ENCODE data around the gene LIAS. TPM values are rescaled to one million over a fixed set of nuclear protein-coding genes. Genes with fewer than 3 reads are reported as not detected.
"Not testable (repeated sequence)": the region's sequence is repeated elsewhere in the genome, so short reads cannot be mapped to it uniquely, and the experiment has no call there.

Gene LIAS
- total and polyA plus RNA-seq, 5 experiments from 2014 or later, result 14.6 to 28.0 (median 20.7) TPM

DNA sequence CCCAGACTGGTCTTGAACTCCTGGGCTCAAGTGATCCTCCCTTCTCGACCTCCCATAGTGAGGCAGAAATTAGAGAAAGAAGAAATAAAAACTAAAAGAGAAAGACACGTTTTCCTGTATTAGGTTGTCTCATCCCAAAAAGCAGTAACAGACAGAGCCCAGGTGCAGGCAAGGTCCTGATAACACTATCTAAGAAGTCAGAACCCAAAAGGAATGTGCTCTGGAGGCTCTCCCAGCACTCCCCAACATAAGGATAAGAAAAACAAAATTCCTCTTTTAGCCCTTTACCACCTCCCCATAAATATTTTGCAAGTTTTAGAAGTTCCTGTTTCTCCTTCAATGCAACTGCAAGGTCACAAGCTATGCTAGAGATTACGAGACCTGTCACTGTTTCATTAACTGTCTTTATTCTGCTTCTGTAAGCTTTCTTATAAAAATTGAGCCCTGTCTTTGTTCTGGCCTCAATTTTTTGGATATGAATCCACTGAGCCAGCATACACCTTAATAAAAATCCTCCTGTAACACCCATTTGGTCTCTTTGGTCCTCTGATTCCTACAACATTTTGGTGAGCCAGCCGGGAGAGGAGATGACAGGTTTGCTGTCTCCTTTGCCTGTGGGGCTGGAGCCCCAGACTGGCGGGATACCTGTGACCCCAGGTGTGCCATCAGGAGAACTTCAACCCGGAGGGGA, 25.9 kb downstream of the LIAS start:
- no peak overlapping the region for H3K27ac Mint-ChIP-seq
- peaks cover 0 to 4% (median 0%) of the 10 kb centered on the region in 3 donors for H3K36me3 Mint-ChIP-seq
- ATAC-seq (no peak), DNase-seq (no peak)
- no peak overlapping the region for H3K4me3 Mint-ChIP-seq
- H3K9me3 Mint-ChIP-seq, result peaks cover 0 to 4% (median 0%) of the 10 kb centered on the region in 9 donors
- H3K27me3 Mint-ChIP-seq, result no peaks in the 10 kb centered on the region
- H3K4me1 Mint-ChIP-seq, result no peaks in the 10 kb centered on the region
- POLR2A ChIA-PET, result no interaction called here

DNA sequence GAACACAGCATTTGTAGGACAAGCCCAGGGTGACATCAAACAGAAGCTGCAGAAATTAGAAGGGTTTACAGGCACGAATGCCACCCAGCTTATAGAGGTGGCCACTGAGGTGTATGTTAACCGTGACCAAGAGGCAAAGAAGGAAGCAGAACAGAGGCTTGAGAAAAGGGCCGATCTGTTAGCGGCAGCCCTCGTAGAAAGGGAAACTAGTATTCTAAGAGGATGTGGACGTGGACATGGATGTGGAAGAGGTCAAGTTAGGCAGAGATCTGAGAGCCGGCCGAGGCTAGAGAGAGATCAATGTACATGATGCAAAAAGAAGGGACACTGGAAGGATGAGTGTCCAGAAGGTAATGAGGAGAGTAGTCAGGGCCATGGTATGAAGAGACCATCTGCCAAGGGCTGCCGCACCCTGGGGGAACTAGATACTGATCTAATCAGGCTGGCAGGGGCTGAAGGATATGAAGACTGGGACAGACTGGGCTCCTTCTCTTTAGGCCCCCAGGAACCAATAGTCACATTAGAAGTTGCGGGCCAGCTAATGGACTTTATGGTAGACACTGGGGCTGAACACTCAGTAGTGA, 27.5 kb downstream of the LIAS start:
- H3K27ac Mint-ChIP-seq, result no peak overlapping the region
- H3K9me3 Mint-ChIP-seq, result peaks cover 0 to 4% (median 0%) of the 10 kb centered on the region in 9 donors
- POLR2A ChIA-PET, result no interaction called here
- H3K36me3 Mint-ChIP-seq, result peaks cover 0 to 4% (median 0%) of the 10 kb centered on the region in 3 donors
- no peak overlapping the region for H3K4me3 Mint-ChIP-seq
- no peaks in the 10 kb centered on the region for H3K4me1 Mint-ChIP-seq
- no peak for DNase-seq
- H3K27me3 Mint-ChIP-seq, result no peaks in the 10 kb centered on the region
- no peak for ATAC-seq

DNA sequence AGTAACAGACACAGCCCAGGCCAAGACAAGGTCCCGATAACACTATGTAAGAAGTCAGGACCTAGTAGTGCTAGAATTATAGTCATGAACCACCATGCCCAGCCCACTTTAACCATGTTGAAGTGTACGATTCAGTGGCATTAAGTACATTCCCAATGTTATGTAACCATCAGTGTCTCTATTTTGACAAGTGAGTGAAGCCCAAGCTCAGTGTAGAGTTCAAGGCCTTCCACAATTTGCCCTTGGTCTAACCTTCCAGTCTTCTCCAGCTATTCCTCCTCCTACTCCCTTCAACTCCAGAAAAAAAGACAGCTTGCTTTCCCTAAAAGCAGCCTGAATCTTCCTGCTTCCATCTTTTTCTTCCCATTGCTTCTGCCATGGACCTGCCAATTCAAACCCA, 31.5 kb downstream of the LIAS start:
- ATAC-seq, result no peak
- no peak overlapping the region for H3K4me3 Mint-ChIP-seq
- H3K9me3 Mint-ChIP-seq, result no peaks in the 10 kb centered on the region
- no peaks in the 10 kb centered on the region for H3K27me3 Mint-ChIP-seq
- DNase-seq, result no peak
- POLR2A ChIA-PET, result no interaction called here
- H3K4me1 Mint-ChIP-seq, result no peaks in the 10 kb centered on the region
- no peaks in the 10 kb centered on the region for H3K36me3 Mint-ChIP-seq
- no peak overlapping the region for H3K27ac Mint-ChIP-seq

DNA sequence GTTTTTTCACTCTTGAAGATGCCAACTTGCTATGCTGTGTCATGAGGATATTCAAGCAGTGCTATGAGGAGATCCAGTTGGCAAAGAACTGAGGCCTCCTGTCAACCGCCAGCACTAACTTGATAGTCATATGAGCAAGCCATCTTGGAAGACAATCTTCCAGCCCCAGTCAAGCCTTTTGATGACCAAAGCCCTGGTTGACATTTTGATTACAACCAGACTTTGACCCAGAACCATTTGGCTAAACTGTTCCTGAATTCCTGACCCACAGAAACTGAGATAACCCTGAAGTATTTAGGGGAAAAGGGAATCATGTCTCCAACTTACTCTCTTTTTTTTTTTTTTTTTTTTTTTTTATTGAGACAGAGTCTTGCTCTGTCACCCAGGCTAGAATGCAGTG, 35.5 kb downstream of the LIAS start:
- no peak for ATAC-seq
- Mint-ChIP-seq H3K4me1 (no peaks in the 10 kb centered on the region), H3K4me3 (no peak overlapping the region), H3K27me3 (no peaks in the 10 kb centered on the region), H3K36me3 (peaks cover 0 to 8% (median 3%) of the 10 kb centered on the region in 3 donors), H3K27ac (no peak overlapping the region), H3K9me3 (no peaks in the 10 kb centered on the region)
- POLR2A ChIA-PET, result no interaction called here
- no peak for DNase-seq

DNA sequence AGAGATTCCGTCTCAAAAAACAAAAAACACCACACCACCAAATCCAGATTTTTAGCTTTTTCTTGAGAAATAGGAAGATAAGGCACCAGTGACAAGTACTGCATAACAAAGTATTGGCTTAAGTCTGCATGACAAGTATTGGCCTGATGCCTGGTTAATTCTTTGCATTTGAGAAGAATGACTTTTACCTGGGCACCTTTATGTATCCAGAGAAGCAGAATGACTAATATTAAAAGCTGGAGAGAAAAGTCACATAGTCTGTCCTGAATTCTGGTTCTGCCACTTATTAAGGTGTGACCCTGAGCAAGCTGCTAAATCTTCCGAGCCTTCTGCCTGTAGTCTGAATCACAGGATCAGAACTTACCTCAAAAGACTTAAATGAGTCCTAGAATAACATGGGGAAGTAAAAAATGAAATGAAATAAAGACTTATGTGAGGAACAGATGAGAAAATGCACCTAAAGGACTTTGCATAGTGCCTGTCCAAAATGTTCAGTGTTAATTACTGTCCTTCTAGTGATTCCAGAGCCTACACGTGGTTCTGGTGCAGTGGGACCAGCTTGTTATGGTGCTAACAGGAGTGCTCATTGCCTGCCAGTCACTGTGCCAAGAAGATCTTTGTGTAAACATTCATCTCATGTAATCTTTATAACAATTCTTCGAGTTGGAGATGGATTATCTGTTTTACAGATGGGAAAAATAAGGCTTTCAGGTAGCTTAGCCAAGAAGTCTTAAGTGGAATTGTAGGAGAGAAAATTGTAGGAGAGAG, 36.8 kb downstream of the LIAS start:
- H3K27ac Mint-ChIP-seq, result no peak overlapping the region
- H3K4me1 Mint-ChIP-seq, result no peaks in the 10 kb centered on the region
- POLR2A ChIA-PET, result interaction anchor here (0.7 kb wide), 2 partner anchors 35 to 517 kb away, joined by 5 to 6 read pairs; no protein-coding TSS in a partner anchor
- DNase-seq (no peak), ATAC-seq (no peak)
- peaks cover 0 to 19% (median 6%) of the 10 kb centered on the region in 3 donors for H3K36me3 Mint-ChIP-seq
- H3K9me3 Mint-ChIP-seq, result no peaks in the 10 kb centered on the region
- H3K27me3 Mint-ChIP-seq, result no peaks in the 10 kb centered on the region
- H3K4me3 Mint-ChIP-seq, result no peak overlapping the region

DNA sequence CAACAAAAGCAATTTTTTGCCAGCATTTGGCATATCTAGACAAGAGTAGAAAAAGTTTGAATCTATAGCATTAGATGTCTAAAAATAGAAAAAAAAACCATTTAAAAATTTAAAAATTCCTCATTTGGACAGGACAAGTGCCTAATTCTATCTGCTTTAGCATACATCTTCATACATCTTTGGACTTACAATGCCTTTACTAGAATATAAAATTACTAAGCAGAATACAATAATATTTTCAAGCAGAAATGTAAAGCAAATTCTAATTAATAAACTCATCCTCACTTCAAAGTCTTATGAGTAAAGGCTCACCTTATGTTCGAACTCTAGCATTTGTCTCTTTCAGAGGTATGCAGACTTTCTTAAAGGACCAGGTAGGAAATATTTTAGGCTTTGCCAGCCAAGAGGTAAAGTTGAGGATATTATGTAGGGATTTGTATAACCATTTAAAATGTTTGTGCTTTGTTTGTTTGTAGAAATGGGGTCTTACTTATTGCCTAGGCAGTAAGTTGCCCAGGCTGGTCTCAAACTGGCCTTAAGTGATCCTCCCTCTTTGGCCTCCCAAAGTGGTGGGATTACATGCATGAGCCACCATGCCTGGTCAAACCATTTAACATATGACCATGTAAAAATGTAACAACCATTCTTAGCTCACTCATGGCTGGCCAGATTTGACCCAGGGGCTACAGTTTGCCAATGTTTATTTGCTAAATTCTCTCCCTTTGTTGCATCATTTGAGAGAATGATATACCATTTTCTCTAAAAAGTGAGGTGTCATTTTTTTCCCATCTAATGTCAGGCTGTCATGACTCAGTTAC, 39.3 kb downstream of the LIAS start:
- H3K36me3 Mint-ChIP-seq, result peaks cover 0 to 42% (median 10%) of the 10 kb centered on the region in 3 donors
- no peaks in the 10 kb centered on the region for H3K9me3 Mint-ChIP-seq
- H3K4me3 Mint-ChIP-seq, result no peak overlapping the region
- DNase-seq, result no peak
- H3K27ac Mint-ChIP-seq, result no peak overlapping the region
- ATAC-seq, result no peak
- no peaks in the 10 kb centered on the region for H3K27me3 Mint-ChIP-seq
- POLR2A ChIA-PET, result no interaction called here
- H3K4me1 Mint-ChIP-seq, result no peaks in the 10 kb centered on the region

DNA sequence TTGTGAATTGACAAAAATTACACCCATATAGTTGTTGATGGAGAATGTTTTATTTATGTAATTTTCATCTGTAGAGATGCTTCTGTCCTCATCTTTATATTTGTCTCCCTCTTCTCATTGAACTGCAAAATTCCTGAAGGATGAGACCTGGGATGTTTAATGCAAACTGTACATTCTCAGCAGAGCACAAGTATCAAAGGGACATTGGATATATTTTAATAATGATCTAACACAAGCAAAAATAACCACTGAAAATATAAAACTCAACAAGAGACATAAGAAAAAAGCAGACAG, 39.8 kb downstream of the LIAS start:
- H3K27ac Mint-ChIP-seq, result no peak overlapping the region
- POLR2A ChIA-PET, result no interaction called here
- no peak for DNase-seq
- no peaks in the 10 kb centered on the region for H3K9me3 Mint-ChIP-seq
- no peaks in the 10 kb centered on the region for H3K27me3 Mint-ChIP-seq
- H3K4me1 Mint-ChIP-seq, result no peaks in the 10 kb centered on the region
- H3K36me3 Mint-ChIP-seq, result peaks cover 0 to 47% (median 14%) of the 10 kb centered on the region in 3 donors
- ATAC-seq, result no peak
- no peak overlapping the region for H3K4me3 Mint-ChIP-seq

DNA sequence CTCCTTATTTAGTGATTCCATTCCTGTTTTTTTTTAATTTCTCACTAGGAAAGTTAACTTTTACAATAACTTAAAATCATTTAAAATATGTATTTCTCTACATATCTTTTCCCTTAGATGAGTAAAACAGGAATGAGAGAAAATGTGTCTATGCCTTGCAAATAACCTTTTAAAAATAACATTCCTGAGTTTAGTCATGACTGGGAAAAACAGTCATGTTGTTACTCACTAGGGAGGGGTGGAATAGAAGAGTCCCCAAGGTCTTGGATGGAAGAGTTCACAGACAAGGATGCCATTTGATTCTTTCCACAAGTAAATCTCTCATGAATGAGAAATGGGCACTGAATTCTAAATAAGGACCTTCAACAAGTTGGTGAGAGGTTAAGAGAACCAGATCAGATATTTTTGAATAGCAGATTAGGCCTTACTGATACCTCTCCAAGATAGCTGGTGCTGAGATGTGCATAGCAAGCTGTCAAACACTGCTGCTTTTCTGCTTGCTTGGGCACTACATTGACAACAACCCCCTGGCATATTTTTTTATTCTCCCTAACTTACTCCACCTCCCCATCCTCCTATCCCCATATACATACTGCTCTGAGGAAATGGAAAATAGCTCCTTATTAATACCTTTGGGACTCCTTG, 43.3 kb downstream of the LIAS start:
- POLR2A ChIA-PET, result no interaction called here
- no peak overlapping the region for H3K4me3 Mint-ChIP-seq

DNA sequence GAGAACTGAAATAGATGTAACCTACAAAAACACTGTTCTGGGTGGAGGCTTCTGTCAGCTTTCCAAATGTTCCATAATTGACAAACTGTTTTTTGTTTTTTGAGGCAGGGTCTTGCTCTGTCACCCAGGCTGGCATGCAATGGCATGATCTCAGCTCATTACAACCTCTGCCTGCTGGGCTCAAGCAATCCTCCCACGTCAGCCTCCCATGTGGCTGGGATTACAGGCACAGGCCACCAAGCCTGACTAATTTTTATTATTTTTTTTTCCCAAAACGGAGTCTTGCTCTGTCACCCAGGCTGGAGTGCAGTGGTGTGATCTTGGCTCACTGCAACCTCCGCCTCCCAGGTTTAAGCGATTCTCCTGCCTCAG, 43.8 kb downstream of the LIAS start:
- H3K27ac Mint-ChIP-seq, H3K4me3 Mint-ChIP-seq, POLR2A ChIA-PET, ATAC-seq, H3K9me3 Mint-ChIP-seq, H3K4me1 Mint-ChIP-seq, DNase-seq, H3K27me3 Mint-ChIP-seq: not testable (repeated sequence)
- H3K36me3 Mint-ChIP-seq, result peaks cover 5 to 83% (median 30%) of the 10 kb centered on the region in 3 donors

More for the DNA sequence above, 43.3 kb downstream of the LIAS start:
- DNase-seq, result no peak
- Mint-ChIP-seq H3K27me3 (no peaks in the 10 kb centered on the region), H3K9me3 (no peaks in the 10 kb centered on the region), H3K4me1 (no peaks in the 10 kb centered on the region), H3K36me3 (peaks cover 5 to 78% (median 30%) of the 10 kb centered on the region in 3 donors), H3K27ac (peak overlapping the region in 2 of 10 donors; percentile 28 to 34)
- no peak for ATAC-seq

DNA sequence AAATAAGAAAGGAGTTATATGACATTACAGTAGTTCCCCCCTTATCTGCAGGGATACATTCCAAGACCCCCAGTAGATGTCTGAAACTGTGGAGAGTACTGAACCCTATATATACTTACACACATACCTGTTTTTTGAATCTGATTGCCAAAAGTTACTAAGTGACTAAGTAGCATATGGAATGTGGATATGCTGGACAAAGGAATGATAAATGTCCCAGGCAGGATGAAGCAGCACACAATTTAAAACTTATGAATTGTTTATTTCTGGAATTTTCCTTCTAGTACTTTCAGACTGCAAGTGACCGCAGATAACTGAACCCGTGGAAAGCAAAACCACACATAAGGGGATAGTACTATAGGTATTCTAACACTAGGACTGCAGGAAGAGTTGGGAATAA, 45.7 kb downstream of the LIAS start:
- Mint-ChIP-seq H3K27ac (no peak overlapping the region), H3K36me3 (peaks cover 5 to 92% (median 29%) of the 10 kb centered on the region in 3 donors), H3K4me1 (no peaks in the 10 kb centered on the region), H3K9me3 (no peaks in the 10 kb centered on the region), H3K27me3 (no peaks in the 10 kb centered on the region), H3K4me3 (no peak overlapping the region)
- ATAC-seq (no peak), DNase-seq (no peak)
- POLR2A ChIA-PET, result no interaction called here

DNA sequence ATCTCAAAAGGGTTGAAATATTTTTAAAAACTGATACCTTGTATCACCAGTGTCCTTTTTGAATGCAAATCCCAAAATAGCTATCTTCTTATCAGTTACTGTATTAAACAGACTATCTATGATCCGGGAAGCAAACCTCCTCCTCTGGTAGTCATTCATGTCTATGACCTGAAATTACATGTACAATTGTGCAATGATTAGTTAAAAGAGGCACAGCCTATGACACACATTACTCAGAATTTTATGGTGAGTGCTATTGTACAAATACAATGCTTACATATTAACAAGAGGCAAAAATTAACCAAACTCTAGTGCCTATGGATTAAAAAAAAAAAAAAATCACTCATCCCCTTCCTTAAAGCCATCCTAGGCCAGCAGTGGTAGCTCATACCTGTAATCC, 46.7 kb downstream of the LIAS start:
- ATAC-seq, result no peak
- DNase-seq, result no peak
- Mint-ChIP-seq H3K4me1 (no peaks in the 10 kb centered on the region), H3K27me3 (no peaks in the 10 kb centered on the region), H3K4me3 (no peak overlapping the region), H3K36me3 (peaks cover 5 to 92% (median 34%) of the 10 kb centered on the region in 3 donors), H3K9me3 (no peaks in the 10 kb centered on the region), H3K27ac (no peak overlapping the region)
- POLR2A ChIA-PET, result no interaction called here

DNA sequence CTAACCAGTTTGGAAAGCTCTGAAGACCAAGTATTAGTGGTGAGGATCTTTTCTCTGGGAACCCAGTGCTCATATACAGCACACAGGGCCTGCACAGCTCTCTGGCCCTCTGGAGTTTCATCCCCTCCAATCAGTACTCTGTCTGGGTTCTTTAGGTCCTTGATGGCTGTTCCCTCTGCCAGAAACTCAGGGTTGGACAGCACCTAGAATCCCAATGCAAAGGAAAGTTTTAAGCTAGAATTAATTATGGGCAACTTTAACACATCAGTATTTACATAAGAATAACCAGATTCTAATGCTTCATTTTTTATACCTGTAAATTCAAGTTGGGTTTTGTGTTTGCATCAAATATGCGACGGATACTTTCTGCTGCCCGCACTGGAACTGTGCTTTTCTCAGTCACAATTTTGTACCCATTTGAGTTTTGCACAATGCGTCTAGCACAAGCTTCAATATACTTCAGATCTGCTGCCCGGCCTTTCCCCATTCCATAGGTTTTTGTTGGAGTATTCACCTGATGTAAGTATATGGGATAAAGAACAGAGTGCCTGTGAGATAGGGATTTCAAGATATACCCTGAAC, 51.6 kb downstream of the LIAS start:
- peaks cover 0 to 65% (median 10%) of the 10 kb centered on the region in 3 donors for H3K36me3 Mint-ChIP-seq
- ATAC-seq (no peak), DNase-seq (no peak)
- H3K4me1 Mint-ChIP-seq, result peaks cover 0 to 2% (median 0%) of the 10 kb centered on the region in 4 donors
- H3K27me3 Mint-ChIP-seq, result no peaks in the 10 kb centered on the region
- no peak overlapping the region for H3K4me3 Mint-ChIP-seq
- POLR2A ChIA-PET, result no interaction called here
- H3K9me3 Mint-ChIP-seq, result no peaks in the 10 kb centered on the region
- H3K27ac Mint-ChIP-seq, result no peak overlapping the region

Data from naive thymus-derived CD8-positive, alpha-beta T cell (primary cell).